Osteocyte (in vitro differentiated cells): ENCODE data around the gene PLCZ1. TPM values are rescaled to one million over a fixed set of nuclear protein-coding genes. Genes with fewer than 3 reads are reported as not detected.

Experiments used
- DNase-seq: peaks from one replicate; pipeline ENCODE4 v3.0.0; 2021; ENCODE audit warnings: mixed read lengths; ENCODE audit not compliant: unreplicated experiment; ENCODE audit errors: extremely low spot score
- H3K27ac Mint-ChIP-seq: one replicate; pipeline ENCODE4 v1.8.0; 2021; ENCODE audit warnings: mild to moderate bottlenecking, mixed read lengths; ENCODE audit not compliant: unreplicated experiment
- H3K27me3 Mint-ChIP-seq: one replicate; pipeline ENCODE4 v1.8.0; 2021; ENCODE audit warnings: mixed read lengths; ENCODE audit not compliant: unreplicated experiment
- H3K36me3 Mint-ChIP-seq: one replicate; pipeline ENCODE4 v1.8.0; 2021; ENCODE audit warnings: mixed read lengths; ENCODE audit not compliant: unreplicated experiment
- H3K4me1 Mint-ChIP-seq: one replicate; pipeline ENCODE4 v1.8.0; 2021; ENCODE audit warnings: mixed read lengths; ENCODE audit not compliant: unreplicated experiment
- H3K4me3 Mint-ChIP-seq: one replicate; pipeline ENCODE4 v1.8.0; 2021; ENCODE audit warnings: mild to moderate bottlenecking, moderate library complexity, mixed read lengths; ENCODE audit not compliant: unreplicated experiment
- H3K9me3 Mint-ChIP-seq: one replicate; pipeline ENCODE4 v1.8.0; 2021; ENCODE audit warnings: mixed read lengths; ENCODE audit not compliant: unreplicated experiment
- CTCF ChIP-seq: fragments of 200-600 bp; sonication (generic); IDR thresholded peaks from 2 replicates; pipeline ENCODE4 v1.5.0; 2021; ENCODE audit warnings: antibody characterized with exemption, mild to moderate bottlenecking, moderate library complexity
- total RNA-seq: library from RNA; stranded (reverse); gene quantifications from 2 replicates; pipeline ENCODE4 v1.2.1, GENCODE V29; 2021

PLCZ1 gene
- total RNA-seq, 1 donor from 2014 or later, result not detected

- no peaks in the 10 kb centered on the region for H3K36me3 Mint-ChIP-seq
- peaks cover 4% of the 10 kb centered on the region for H3K9me3 Mint-ChIP-seq
- peaks cover 3% of the 10 kb centered on the region for H3K27me3 Mint-ChIP-seq
- TF ChIP-seq CTCF, result no peak
- no peaks in the 10 kb centered on the region for H3K4me1 Mint-ChIP-seq
- H3K4me3 Mint-ChIP-seq, result no peak overlapping the region
- DNase-seq, result no peak
- H3K27ac Mint-ChIP-seq, result no peak overlapping the region
Observed at GRCh38 chr12:18640321-18640955, 97.4 kb downstream of the PLCZ1 start.

GRCh38 chr12:18634382-18634781 lies 103.4 kb downstream of the PLCZ1 start:
- H3K27ac Mint-ChIP-seq, result no peak overlapping the region
- H3K4me1 Mint-ChIP-seq, result no peaks in the 10 kb centered on the region
- no peak for TF ChIP-seq CTCF
- no peaks in the 10 kb centered on the region for H3K9me3 Mint-ChIP-seq
- H3K36me3 Mint-ChIP-seq, result no peaks in the 10 kb centered on the region
- no peak overlapping the region for H3K4me3 Mint-ChIP-seq
- DNase-seq, result no peak
- no peaks in the 10 kb centered on the region for H3K27me3 Mint-ChIP-seq

Other genes starting within 250 kb of the PLCZ1 start
- not detected in 2 replicates for gene CAPZA3, start 107 bp upstream of the PLCZ1 start, total RNA-seq